Rectal smooth muscle tissue (tissue), 1 donor: ENCODE measurements around the gene NLN.
"Not testable (repeated sequence)": the region's sequence is repeated elsewhere in the genome, so short reads cannot be mapped to it uniquely, and the experiment has no call there.

Experiments used
- H3K27ac ChIP-seq: one replicate; pipeline ENCODE4 v1.7.0; 2013; ENCODE audit warnings: low read depth, low read length, inconsistent platforms
- H3K27me3 ChIP-seq: one replicate; pipeline ENCODE4 v1.7.0; 2013; ENCODE audit warnings: low read length; ENCODE audit not compliant: control insufficient read depth, insufficient read depth
- H3K36me3 ChIP-seq: one replicate; pipeline ENCODE4 v1.7.0; 2013; ENCODE audit warnings: low read length; ENCODE audit not compliant: control insufficient read depth, insufficient read depth
- H3K4me1 ChIP-seq: one replicate; pipeline ENCODE4 v1.7.0; 2013; ENCODE audit warnings: low read length; ENCODE audit not compliant: control insufficient read depth, insufficient read depth
- H3K4me3 ChIP-seq: one replicate; pipeline ENCODE4 v1.7.0; 2013; ENCODE audit warnings: low read length
- H3K9ac ChIP-seq: one replicate; pipeline ENCODE4 v1.7.0; 2013; ENCODE audit warnings: low read length

Gene NLN

DNA sequence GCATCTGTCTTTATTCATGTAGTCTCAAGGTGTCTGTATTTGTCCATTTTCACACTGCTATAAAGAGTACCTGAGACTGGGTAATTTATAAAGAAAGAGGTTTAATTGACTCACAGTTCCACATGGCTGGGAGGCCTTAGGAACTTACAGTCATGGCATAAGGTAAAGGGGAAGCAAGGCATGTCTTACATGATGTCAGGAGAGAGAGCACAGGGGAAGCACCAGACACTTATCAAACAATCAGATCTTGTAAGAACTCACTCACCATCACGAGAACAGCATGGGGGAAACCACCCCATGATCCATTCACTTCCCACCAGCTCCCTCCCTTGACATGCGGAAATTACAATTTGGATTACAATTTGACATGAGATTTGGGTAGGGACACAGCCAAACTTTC, 44.2 kb downstream of the NLN start:
- no peaks in the 10 kb centered on the region for H3K27me3 ChIP-seq
- H3K4me3 ChIP-seq = no peak overlapping the region
- no peaks in the 10 kb centered on the region for H3K4me1 ChIP-seq
- H3K36me3 ChIP-seq = peaks cover 3% of the 10 kb centered on the region
- no peak overlapping the region for H3K27ac ChIP-seq
- H3K9ac ChIP-seq = no peak overlapping the region

DNA sequence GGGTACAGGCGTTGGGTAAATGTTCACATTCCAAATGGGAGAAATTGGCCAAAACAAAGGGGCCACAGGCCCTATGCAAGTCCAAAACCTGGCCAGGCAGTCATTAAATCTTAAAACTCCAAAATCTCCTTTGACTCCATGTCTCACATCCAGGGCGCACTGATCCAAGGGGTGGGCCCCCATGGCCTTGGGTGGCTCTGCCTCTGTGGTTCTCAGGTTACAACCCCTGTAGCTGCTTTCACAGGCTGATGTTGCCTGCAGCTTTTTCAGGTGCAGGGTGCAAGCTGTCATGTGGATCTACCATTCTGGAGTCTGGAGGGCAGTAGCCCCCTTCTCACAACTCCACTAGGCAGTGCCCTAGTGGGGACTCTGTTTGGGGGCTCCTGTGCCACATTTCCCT, 44.8 kb downstream of the NLN start:
- H3K9ac ChIP-seq = no peak overlapping the region
- no peak overlapping the region for H3K27ac ChIP-seq
- no peaks in the 10 kb centered on the region for H3K4me1 ChIP-seq
- H3K4me3 ChIP-seq = no peak overlapping the region
- H3K36me3 ChIP-seq = peaks cover 3% of the 10 kb centered on the region
- no peaks in the 10 kb centered on the region for H3K27me3 ChIP-seq

DNA sequence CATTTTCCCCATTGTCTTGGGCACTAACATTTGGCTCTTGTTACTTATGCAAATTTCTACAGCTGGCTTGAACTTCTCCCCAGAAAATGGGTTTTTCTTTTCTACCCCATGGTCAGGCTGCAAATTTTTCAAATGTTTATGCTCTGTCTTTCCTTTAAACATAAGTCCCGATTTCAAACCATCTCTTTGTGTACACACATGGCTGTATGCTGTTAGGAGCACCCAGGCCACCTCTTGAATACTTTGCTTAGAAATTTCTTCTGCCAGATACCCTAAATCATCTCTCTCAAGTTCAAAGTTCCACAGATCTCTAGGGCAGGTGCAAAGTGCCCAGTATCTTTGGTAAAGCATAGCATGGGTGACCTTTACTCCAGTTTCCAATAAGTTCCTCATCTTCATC, 45.6 kb downstream of the NLN start:
- peaks cover 3% of the 10 kb centered on the region for H3K36me3 ChIP-seq
- H3K27ac ChIP-seq = no peak overlapping the region
- no peaks in the 10 kb centered on the region for H3K4me1 ChIP-seq
- H3K9ac ChIP-seq = no peak overlapping the region
- H3K4me3 ChIP-seq = no peak overlapping the region
- H3K27me3 ChIP-seq = no peaks in the 10 kb centered on the region

DNA sequence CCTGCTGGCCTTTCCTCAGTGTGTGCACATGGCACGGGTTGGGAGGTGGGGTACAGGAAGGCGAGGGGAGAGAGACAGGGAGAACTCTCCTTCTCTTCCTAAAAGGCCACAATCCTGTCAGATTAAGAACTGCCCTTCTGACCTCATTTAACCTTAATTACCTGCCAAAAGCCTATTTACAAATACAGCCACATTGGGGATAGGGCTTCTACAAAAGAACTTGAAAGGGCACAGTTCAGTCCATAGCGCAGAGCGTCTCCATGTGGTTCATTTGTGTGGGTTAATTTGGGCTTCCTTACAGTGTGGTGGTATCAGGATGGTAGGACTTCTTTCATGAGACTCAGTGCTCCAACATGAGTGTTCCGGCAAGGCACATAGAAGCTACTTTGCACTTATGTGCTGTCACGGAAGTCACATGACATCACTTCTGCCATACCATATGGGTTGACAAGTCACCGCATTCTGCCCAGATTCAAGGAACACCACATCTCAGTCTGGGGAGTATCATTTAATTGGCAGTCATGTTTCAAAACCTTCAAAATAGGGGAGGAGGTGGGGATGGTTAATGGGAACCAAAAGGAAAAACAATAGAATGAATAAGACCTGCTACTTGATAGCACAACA, 46.8 kb downstream of the NLN start:
- H3K27me3 ChIP-seq = no peaks in the 10 kb centered on the region
- no peak overlapping the region for H3K4me3 ChIP-seq
- H3K27ac ChIP-seq = no peak overlapping the region
- H3K9ac ChIP-seq = no peak overlapping the region
- no peaks in the 10 kb centered on the region for H3K4me1 ChIP-seq
- H3K36me3 ChIP-seq = peaks cover 3% of the 10 kb centered on the region

DNA sequence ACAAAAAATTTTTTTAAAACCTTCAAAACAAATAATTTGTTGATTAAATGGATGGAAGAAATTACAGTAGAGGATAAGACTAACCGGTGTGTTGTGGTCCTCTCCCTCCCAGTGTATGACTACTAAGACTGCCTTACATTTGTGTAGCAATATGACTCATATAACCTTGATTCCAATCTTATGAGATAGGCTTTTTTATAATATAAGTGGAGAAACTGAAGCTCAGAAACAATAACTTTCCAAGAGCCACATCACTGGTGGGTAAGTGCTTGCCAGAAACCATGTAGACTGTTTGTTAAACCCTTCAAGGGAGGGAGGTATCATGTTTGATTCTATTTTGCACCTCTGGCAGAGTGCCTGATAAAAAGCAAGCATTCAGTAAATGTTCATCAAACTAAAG, 47.5 kb downstream of the NLN start:
- Histone ChIP-seq H3K4me1 (no peaks in the 10 kb centered on the region), H3K4me3 (no peak overlapping the region), H3K27me3 (no peaks in the 10 kb centered on the region), H3K36me3 (peaks cover 3% of the 10 kb centered on the region), H3K9ac (no peak overlapping the region), H3K27ac (no peak overlapping the region)

DNA sequence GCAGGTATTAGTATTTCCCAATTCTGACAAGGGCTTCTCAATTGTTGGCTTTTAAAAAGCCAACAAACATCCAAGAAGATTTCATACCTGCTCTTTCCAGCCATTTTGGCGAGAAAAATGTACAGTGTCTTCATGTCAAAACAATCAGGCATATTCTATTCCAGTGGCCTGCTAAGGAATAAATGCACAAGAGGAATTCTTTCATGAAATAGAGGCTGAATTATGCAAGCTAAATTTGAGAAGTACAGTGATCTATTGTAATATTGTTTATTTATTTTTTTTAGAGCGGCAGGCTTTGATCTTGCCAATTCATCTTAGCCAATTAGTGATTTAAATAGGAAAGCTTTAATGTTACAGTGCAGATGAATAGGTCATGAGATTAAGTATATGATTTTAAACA, 49.3 kb downstream of the NLN start:
- Histone ChIP-seq H3K36me3 (peaks cover 8% of the 10 kb centered on the region), H3K27ac (no peak overlapping the region), H3K9ac (no peak overlapping the region), H3K4me1 (no peaks in the 10 kb centered on the region), H3K27me3 (no peaks in the 10 kb centered on the region), H3K4me3 (no peak overlapping the region)

DNA sequence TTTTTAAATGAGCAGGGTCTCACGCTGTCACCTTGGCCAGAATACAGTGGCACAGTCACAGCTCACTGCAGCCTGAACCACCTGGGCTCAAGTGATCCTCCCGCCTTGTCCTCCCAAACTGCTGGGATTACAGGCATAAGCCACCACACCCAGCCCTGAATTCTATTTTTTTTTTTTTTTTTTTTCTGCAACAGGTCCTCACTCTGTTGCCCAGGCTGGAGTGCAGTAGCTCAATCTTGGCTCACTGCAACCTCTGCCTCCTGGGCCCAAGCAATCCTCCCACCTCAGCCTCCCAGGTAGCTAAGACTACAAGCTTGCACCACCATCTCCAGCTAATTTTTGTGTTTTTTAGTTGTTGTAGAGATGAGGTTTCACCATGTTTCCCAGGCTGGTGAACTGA, 51.0 kb downstream of the NLN start:
- not testable (repeated sequence) for H3K27me3 ChIP-seq, H3K36me3 ChIP-seq, H3K9ac ChIP-seq, H3K27ac ChIP-seq, H3K4me1 ChIP-seq, H3K4me3 ChIP-seq

- H3K36me3 ChIP-seq = peaks cover 5% of the 10 kb centered on the region
- H3K4me1 ChIP-seq = no peaks in the 10 kb centered on the region
- no peak overlapping the region for H3K9ac ChIP-seq
- H3K4me3 ChIP-seq = no peak overlapping the region
- no peak overlapping the region for H3K27ac ChIP-seq
- H3K27me3 ChIP-seq = no peaks in the 10 kb centered on the region
Observed at GRCh38 chr5:65774346-65774745, 52.3 kb downstream of the NLN start.

- Histone ChIP-seq H3K4me3 (no peak overlapping the region), H3K27ac (no peak overlapping the region), H3K27me3 (no peaks in the 10 kb centered on the region), H3K4me1 (no peaks in the 10 kb centered on the region), H3K36me3 (peaks cover 5% of the 10 kb centered on the region), H3K9ac (no peak overlapping the region)
Observed at GRCh38 chr5:65775476-65775875, 53.5 kb downstream of the NLN start.

DNA sequence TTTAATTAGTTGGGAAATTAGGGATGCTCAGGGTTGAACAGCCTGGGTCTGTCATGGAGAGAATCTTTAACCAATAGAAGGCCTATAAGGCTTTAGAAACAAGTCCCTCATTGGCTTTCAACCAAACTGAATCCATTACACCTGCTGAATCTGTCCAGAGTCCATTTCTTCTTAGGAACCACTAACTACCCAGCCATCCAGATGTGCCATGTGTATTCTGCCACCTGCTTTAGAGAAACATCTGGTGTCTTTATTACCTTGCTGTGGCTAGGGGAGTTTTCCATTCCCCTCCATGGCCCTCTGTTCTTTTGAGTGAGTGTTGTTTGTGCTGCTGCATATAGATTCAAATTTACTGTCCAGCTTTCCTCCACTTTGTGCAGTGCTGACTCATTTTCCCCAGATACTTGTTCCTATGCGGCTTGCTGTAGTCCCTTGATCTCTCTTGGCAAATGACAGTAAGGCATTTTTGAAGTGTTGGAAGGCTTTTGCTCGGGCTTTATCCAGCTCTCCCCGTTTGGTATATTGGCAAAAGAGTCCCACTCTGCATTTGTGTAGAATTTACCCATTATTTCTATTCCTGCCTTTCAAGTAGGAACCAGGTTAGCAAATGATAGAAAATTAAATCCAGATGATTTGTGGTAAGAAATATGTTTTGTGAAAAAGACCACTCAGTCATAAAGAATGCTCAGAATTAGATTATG, 54.6 kb downstream of the NLN start:
- no peaks in the 10 kb centered on the region for H3K4me1 ChIP-seq
- H3K36me3 ChIP-seq = peaks cover 5% of the 10 kb centered on the region
- H3K9ac ChIP-seq = no peak overlapping the region
- no peak overlapping the region for H3K27ac ChIP-seq
- H3K27me3 ChIP-seq = no peaks in the 10 kb centered on the region
- H3K4me3 ChIP-seq = no peak overlapping the region

GRCh38 chr5:65778126-65778525, 56.1 kb downstream of the NLN start:
- no peak overlapping the region for H3K9ac ChIP-seq
- H3K4me3 ChIP-seq = no peak overlapping the region
- H3K36me3 ChIP-seq = peaks cover 5% of the 10 kb centered on the region
- H3K27me3 ChIP-seq = no peaks in the 10 kb centered on the region
- no peak overlapping the region for H3K27ac ChIP-seq
- H3K4me1 ChIP-seq = no peaks in the 10 kb centered on the region

DNA sequence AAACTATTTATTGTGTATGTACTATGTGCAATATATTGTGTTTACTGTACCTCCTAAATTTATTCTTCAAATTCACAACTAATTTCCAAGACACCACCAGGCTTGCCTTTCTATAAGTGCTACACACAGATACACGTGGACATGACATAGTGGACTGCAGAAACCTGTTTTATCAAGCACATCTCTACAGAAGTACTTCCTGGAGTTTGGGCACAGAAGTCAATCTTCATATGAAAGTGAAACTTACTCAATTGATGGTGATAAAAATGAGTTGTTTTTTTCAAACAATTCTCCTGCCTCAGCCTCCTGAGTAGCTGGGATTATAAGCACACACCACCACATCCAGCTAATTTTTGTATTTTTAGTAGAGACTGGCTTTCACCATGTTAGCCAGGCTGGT, 57.6 kb downstream of the NLN start:
- Histone ChIP-seq H3K9ac (no peak overlapping the region), H3K27me3 (no peaks in the 10 kb centered on the region), H3K4me1 (no peaks in the 10 kb centered on the region), H3K27ac (no peak overlapping the region), H3K36me3 (peaks cover 5% of the 10 kb centered on the region), H3K4me3 (no peak overlapping the region)

DNA sequence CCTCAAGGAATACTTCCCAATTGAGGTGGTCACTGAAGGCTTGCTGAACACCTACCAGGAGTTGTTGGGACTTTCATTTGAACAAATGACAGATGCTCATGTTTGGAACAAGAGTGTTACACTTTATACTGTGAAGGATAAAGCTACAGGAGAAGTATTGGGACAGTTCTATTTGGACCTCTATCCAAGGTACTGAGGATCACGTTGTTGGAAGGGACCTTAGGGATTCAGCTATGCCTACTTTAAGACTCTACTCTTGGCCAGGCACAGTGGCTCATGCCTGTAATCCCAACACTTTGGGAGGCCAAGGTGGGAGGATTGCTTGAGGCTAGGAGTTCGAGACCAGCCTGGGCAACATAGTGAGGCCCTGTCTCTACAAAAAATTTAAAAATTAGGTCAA, 66.3 kb downstream of the NLN start:
- H3K36me3 ChIP-seq, H3K27ac ChIP-seq, H3K4me3 ChIP-seq, H3K9ac ChIP-seq, H3K4me1 ChIP-seq, H3K27me3 ChIP-seq: not testable (repeated sequence)
